Activated T-helper 1 cell treated with Interleukin-2 at 50 U/mL for 16 hours (primary cell): ENCODE measurements around the gene PSMD13.

Experiments
- DNase-seq: peaks from one replicate; pipeline ENCODE4 v3.0.0-alpha.2; 2020; ENCODE audit warnings: low read depth

Gene PSMD13

DNA sequence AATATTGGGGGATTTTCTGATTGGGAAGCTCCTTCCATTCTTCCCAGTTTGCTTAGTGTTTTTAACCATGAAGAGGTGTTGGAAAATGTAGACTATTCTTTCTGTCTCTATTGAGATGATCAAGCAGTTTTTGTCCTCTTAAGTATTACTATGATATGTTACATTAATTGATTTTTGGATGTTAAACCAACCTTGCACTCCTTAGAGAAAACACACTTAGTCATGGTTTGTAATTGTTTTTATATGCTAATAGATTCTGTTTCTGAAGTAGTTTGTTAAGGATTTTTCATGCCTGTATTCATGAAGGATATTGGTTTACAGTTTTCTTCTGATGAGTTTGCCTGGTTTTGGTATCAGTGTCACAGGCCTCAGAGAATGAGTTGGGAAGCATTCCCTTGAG, 39.4 kb downstream of the PSMD13 start:
- no peak for DNase-seq

DNA sequence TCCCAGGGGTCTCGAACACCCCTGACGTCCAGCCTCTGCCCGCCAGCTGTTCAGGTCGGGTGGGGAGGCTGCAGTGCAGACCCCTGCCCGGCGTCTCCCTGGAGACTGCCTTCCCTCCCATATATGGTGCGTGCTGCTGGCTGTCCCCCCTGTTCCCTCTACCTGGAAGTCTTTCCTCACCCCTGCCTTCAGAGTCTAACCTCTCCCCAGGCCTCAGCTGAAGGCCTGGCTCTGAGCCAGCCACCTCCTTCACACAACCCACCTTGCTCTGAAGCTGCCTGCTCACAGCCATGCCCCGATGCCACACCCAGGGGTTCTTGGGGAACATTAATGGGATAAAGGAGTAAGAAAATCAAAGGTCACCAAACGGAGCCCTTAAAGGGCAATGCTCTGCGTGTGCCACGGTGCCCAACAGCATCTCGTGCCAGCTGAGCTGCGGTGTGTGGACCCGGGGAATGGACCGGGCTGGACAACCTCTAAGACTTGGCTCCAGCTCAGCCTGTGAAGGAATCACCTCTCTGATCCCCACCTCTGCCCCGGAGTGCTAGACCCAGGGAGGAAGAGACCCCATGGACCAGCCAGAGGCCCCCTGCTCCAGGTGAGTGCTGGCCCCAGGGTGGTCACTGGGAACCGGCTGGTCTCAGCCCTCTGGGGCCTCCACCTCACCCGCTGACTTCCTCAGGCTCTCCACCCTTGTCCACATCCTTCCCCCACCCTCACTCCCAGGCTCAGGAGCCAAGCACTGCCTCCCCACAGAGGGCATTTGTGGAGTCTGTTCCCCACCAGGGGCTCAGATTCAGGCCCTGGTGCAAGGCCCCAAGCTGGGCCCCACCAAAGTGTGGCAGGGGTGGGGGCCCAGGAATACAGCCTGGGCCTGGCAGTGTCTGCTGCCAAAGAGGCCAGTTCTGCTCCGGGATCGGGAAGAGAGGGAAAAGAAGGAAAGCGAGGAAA, 41.5 kb downstream of the PSMD13 start, which contains the start of gene NLRP6:
NLRP6 (plus strand) TSS at position 407 of the 951 bp plus-strand sequence; CDS start at position 570, 163 bp downstream.
- no peak for DNase-seq

DNA sequence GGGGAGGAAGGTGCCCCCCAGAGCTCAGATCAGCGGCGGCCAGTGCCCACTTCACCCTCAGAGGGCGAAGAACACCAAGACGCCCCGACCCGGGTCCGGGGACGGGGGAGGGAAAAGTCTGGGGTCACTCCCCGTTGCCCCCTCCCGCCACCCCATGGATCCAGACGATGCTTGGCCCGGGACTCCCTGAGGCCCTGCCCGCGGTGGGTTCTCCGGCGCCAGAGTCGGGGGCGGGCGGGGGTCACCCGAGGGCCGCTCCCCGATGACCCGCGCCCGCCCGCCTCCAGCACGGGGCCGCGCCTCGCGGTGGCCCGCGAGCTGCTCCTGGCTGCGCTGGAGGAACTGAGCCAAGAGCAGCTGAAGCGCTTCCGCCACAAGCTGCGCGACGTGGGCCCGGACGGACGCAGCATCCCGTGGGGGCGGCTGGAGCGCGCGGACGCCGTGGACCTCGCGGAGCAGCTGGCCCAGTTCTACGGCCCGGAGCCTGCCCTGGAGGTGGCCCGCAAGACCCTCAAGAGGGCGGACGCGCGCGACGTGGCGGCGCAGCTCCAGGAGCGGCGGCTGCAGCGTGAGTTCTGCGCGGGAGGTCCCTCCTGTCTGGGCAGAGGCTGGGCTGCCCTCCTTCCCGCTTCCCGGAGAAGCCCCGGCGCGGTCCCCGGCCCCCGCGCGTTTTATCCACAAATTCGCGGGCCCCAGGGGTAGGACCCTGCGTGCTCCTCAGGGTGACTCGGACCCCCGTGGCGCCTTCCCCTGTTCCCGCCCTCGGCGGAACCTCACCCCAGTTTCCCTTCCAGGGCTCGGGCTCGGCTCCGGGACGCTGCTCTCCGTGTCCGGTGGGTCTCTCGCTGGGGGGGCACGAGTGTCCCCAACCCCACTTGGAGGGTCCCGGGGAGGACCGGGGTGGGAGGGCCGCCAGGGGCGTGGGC, 42.5 kb downstream of the PSMD13 start:
- no peak for DNase-seq

DNA sequence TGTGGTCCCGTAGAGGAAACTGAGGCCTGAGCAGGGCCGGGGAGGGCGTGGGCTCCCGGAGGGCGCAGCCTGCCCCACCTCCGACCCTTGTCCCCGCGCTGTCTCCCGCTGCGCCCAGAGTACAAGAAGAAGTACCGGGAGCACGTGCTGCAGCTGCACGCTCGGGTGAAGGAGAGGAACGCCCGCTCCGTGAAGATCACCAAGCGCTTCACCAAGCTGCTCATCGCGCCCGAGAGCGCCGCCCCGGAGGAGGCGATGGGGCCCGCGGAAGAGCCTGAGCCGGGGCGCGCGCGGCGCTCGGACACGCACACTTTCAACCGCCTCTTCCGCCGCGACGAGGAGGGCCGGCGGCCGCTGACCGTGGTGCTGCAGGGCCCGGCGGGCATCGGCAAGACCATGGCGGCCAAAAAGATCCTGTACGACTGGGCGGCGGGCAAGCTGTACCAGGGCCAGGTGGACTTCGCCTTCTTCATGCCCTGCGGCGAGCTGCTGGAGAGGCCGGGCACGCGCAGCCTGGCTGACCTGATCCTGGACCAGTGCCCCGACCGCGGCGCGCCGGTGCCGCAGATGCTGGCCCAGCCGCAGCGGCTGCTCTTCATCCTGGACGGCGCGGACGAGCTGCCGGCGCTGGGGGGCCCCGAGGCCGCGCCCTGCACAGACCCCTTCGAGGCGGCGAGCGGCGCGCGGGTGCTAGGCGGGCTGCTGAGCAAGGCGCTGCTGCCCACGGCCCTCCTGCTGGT, 43.4 kb downstream of the PSMD13 start:
- DNase-seq, result no peak

DNA sequence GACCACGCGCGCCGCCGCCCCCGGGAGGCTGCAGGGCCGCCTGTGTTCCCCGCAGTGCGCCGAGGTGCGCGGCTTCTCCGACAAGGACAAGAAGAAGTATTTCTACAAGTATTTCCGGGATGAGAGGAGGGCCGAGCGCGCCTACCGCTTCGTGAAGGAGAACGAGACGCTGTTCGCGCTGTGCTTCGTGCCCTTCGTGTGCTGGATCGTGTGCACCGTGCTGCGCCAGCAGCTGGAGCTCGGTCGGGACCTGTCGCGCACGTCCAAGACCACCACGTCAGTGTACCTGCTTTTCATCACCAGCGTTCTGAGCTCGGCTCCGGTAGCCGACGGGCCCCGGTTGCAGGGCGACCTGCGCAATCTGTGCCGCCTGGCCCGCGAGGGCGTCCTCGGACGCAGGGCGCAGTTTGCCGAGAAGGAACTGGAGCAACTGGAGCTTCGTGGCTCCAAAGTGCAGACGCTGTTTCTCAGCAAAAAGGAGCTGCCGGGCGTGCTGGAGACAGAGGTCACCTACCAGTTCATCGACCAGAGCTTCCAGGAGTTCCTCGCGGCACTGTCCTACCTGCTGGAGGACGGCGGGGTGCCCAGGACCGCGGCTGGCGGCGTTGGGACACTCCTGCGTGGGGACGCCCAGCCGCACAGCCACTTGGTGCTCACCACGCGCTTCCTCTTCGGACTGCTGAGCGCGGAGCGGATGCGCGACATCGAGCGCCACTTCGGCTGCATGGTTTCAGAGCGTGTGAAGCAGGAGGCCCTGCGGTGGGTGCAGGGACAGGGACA, 44.1 kb downstream of the PSMD13 start:
- no peak for DNase-seq

DNA sequence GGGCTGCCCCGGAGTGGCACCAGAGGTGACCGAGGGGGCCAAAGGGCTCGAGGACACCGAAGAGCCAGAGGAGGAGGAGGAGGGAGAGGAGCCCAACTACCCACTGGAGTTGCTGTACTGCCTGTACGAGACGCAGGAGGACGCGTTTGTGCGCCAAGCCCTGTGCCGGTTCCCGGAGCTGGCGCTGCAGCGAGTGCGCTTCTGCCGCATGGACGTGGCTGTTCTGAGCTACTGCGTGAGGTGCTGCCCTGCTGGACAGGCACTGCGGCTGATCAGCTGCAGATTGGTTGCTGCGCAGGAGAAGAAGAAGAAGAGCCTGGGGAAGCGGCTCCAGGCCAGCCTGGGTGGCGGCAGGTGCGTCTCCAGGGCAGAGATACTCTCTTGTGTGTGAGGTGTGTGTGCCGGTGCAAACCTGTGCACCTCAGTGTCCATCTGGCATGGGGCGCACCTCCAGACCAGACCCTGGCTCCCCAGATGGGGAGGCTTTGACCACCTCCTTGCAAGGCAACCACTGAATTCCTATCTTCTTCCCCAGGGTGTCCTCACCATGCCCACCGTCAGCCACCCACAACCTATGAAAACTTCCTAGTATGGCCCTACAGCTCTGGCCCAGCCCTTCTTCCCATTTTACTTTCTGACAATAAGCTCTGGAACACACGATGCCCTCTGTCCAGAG, 44.8 kb downstream of the PSMD13 start:
- no peak for DNase-seq

DNA sequence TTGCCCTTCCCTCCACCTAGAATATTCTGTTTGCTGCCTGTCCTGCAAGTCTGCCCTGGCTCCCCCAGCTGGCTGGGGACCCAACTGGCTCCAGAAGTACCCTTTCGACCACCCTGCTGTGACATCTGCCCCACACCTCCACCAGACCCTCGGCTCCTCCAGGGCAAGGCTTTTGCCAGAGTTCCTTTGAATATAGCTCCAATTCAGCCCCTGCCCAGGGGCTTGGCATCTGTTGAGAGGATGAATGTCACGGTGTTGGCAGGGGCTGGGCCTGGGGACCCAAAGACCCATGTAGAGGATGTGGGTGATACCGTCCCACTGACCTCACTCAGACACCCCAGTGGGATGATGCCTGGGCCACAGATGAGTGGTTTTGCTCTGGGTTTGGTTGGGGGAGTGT, 45.4 kb downstream of the PSMD13 start:
- no peak for DNase-seq

DNA sequence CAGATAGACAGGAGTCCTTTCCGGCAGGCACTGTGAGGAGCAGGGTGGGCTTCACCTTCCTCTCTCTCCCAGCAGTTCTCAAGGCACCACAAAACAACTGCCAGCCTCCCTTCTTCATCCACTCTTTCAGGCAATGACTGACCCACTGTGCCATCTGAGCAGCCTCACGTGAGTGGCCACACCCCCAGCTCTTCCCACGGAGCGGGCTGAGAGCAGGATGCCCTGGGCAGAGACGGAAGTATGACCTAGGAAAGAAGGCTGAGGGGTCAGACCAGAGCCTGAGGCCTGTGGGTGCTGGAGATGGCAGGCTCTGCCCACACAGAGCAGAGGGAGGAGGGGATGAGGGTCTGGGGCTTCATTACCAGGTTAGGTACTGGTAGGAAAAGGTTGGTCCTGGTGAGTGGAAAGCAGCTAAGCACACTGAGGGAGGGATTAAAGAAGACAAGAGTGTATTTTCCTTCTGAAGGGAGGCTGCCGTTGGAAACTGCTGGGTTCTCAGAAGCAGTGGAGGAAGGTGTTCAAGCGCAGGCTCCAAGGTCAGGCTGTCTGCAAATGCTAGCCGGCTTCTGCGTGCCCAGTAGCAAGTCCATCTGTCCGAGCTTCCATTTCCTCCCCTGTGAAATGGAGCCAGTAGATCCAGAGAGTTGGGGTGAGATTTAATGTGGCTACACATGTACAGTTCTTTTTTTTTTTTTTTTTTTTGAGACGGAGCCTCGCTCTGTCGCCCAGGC, 46.0 kb downstream of the PSMD13 start:
- DNase-seq, result no peak

DNA sequence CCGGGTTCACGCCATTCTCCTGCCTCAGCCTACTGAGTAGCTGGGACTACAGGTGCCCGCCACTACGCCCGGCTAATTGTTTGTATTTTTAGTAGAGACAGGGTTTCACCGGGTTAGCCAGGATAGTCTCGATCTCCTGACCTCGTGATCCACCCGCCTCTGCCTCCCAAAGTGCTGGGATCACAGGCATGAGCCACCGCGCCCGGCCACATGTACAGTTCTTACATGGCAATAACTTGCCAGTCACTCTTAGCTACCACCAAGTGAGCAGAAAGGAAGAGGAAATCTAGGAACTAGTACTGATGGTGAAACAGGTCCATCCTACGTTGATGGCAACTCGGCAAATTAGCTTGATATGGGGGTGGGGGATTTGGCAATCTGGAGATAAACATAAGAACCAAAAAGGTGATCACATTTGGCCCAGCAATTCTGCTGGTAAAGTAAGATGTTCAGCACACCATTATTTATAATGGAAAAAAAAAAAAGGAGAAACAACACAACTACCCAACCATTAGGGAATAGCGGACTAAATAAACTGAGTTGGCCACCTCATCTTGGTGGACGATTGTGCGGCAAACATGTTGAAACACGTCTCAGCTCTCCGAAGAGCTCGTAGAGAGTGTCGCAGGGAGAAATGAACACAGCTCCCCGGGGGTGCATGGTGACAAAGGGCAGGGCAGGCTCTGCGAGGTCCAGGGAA, 46.8 kb downstream of the PSMD13 start:
- no peak for DNase-seq

DNA sequence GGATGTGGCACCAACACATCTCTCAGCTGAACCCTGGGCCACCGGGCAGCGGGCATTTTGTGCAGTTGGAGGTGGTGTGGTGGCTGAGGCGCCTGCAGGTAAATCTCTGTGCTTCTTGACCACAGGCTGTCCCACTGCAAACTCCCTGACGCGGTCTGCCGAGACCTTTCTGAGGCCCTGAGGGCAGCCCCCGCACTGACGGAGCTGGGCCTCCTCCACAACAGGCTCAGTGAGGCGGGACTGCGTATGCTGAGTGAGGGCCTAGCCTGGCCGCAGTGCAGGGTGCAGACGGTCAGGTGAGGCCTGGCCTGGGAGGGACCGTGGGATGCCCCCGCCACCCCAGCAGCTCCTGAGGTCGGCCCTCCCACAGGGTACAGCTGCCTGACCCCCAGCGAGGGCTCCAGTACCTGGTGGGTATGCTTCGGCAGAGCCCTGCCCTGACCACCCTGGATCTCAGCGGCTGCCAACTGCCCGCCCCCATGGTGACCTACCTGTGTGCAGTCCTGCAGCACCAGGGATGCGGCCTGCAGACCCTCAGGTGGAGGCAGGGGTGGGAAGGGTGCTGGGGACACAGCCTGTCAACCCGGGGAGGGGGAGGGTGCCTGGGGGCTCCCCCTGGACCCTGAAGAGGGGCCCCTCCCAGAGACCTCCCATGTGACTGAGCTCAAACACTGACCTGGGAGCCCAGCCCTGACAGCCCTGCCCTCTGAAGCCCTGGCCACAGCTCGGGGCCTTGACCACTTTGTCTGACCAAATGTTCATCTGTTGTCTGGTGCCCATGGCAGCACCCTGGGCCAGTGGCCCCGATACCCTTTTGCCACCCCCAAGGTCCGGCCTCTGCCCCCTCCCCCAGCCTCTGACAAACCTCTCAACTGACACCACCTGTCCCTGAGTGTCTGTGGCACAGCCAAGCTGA, 47.6 kb downstream of the PSMD13 start:
- no peak for DNase-seq

DNA sequence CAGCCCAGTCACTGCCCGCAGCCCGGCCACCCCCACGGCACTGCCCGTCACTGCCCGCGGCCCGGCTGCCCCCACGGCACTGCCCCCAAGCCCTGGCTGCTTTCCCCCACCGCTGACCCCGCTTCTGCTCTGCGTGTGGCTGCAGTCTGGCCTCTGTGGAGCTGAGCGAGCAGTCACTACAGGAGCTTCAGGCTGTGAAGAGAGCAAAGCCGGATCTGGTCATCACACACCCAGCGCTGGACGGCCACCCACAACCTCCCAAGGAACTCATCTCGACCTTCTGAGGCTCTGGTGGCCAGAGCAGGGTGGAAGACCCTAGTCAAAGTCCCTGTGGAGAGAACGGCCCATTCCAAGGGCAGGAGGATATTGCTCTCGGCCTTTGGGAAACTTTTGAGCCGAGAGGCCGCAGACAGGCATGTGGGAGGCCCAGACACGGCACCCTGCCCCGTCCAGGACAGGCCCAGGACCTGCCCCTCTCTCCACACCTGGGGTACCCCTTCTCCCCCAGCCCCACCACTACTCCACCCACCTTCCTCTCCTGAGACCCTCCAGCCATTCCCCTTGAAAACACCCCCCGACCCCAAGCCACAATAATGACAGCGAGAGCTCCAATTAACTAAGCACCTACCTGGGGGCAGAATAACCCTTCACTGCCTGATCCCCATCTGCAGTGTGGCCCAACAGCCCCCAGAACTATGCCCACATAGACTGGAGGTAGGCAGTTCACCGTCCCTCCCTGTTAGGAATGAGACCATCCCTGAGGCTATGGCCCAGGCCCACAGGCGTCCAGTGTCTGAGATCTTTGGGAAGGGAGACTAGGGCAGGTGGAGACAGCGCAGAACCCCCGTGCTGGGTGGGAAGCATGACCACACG, 48.5 kb downstream of the PSMD13 start:
- no peak for DNase-seq

DNA sequence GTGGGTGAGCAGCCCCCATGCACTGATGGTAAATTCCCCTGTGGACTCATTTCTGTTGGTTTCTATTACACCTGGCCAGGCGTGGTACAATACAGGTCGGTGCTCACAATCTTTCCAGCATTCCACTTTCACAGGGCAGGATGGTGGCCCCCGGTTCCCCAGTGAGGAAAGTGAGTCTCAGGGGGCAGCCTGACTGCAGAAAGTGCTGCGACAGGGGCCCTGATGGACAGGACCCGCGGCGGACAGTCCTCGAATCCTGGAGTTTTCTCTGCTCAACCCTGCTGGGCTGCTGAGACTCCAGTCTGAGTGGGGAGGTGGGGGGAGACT, 49.1 kb downstream of the PSMD13 start:
- DNase-seq, result no peak

DNA sequence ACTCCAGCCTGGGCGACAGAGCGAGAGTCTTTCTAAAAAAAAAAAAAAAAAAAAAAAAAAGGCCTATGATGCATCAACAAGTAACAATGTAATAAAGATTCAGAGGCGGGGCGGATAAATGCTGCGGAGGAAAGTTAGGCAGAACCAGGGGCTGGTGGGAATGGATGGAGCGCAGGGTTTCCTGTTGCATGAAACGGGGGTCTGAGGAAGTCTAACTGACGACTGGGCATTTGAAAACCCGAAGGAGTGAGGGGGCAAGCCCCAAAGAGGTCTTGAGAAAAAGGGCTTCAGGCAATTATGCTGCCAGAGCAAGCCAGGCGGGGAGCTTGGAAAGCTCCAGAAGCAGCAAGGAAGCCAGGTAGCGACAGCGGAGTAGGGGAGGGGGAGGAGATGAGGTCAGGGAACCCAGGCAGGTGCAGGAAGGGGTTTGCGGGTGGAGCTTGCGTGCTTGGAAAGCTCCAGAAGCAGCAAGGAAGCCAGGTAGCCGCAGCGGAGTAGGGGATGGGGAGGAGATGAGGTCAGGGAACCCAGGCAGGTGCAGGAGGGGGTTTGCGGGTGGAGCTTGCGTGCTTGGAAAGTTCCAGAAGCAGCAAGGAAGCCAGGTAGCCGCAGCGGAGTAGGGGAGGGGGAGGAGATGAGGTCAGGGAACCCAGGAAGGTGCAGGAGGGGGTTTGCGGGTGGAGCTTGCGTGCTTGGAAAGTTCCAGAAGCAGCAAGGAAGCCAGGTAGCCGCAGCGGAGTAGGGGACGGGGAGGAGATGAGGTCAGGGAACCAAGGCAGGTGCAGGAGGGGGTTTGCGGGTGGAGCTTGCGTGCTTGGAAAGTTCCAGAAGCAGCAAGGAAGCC, 50.4 kb downstream of the PSMD13 start:
- DNase-seq, result peak; percentile 59

DNA sequence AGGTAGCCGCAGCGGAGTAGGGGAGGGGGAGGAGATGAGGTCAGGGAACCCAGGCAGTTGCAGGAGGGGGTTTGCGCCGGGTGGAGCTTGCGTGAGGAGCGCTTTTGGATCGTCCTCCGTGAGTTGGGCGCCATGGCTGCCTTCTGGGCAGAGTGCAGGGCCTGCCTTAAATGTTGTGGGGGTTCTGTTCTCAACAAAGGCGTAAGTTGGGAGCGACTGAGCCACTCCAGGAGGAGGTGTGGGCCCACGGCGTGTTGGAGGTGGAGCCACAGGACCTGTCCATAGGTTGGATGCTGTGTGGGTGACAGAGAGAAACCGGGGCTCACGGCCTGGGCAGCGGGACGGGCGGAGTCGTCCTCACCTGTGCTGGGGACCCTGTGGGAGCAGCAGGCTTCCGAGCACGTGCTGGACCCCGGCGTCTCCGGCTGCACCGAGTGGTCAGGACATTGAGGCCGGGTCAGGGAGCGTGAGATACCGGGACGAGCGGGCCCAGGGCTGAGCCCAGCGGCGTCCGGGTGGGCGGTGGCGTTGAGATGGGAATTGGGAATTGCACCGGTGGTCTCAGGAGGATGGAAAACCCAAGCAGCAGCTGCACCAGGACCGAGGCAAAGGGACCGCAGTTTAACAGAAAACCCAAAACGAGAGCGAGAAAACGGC, 51.2 kb downstream of the PSMD13 start:
- DNase-seq, result no peak

DNA sequence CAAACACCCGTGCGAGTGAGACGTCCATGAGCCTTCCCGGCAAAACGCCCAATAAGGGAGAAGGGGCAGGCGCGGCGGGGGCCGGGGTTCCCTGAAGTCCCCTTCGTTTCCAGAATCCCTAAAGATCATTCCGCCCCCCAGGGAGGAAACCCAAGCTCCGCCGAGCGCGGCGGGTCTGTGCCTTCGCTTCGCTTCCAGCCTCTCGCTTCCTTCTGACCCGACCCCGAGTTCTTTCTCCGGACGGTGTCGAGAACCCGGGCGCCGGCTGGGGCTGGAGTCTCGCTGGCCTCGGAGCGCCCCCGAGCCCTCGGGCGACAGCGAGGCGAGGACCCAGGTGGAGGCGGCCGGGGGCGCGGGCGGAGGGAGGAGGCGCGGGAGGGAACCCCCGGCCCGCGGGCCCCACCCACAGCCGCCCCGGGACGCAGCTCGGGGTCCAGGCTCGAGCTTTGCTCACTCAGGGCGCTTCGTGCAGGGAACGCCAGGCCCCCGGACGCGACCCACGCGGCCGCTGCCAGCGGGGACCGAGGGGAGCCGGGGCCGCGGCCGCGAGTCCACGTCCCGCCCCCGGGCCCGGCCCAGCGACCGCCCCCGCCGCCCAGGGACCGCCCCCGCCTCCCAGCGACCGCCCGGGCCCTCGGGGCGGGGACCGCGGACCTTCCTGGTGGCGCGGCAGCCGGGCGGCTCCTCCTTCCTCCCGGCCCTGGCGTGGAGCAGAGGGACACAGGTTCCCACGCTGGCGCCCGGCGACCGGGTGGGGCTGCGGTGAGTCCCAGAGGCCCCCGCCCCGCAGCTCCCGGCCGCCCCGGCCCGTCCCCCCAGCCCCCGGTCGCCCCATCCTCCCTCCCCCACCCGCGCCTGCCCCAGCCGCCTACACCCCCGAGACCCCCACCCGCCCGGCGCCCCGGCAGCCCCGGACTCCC, 52.0 kb downstream of the PSMD13 start, which contains the start of gene PGGHG:
PGGHG (plus strand) TSS at position 649 of the 920 bp plus-strand sequence. CDS start 691 bp downstream, outside the sequence.
- no peak for DNase-seq
